IMR-90 (cell line): Measurements from ENCODE around the gene CLRN3. TPM values are rescaled to one million over a fixed set of nuclear protein-coding genes. Genes with fewer than 3 reads are reported as not detected.

Experiments used
- ATAC-seq: fragments of 200-7000 bp; cut with Tn5 transposase; 2 replicates; pipeline ENCODE4 v1.9.1; 2020; ENCODE audit warnings: low read depth, mild to moderate bottlenecking, moderate library complexity
- BruUV-seq: library from RNA; stranded (reverse); fragments of 400-500 nt; replicated peaks from 2 replicates; lab custom pipeline; 2021; lab: Mats Ljungman, UMichigan
- CTCF ChIA-PET: fragments of 300-600 bp; formaldehyde crosslinking; extraction: SDS; loops from one replicate; lab custom pipeline; 2021; ENCODE audit warnings: antibody characterized with exemption; lab: Yijun Ruan, JAX
- POLR2A ChIA-PET: fragments of 300-600 bp; sonication (Branson Sonifier 250); formaldehyde crosslinking; loops from one replicate; lab custom pipeline; 2022; ENCODE audit warnings: antibody characterized with exemption; ENCODE audit not compliant: unreplicated experiment; lab: Charles Lee
- DNase-seq: peaks from one replicate; pipeline ENCODE4 v3.0.0; 2013
- H2AFZ ChIP-seq: replicated peaks from 2 replicates; pipeline ENCODE3; 2013; ENCODE audit warnings: low read length, mild to moderate bottlenecking; ENCODE audit not compliant: poor library complexity
- H2AK5ac ChIP-seq: 2 replicates; pipeline ENCODE4 v1.6.1; 2013; ENCODE audit warnings: low read depth, low read length, inconsistent platforms
- H2AK9ac ChIP-seq: replicated peaks from 2 replicates; pipeline ENCODE3; 2013; ENCODE audit warnings: mild to moderate bottlenecking, low read depth, low read length, moderate library complexity; ENCODE audit not compliant: poor library complexity
- H2BK120ac ChIP-seq: 2 replicates; pipeline ENCODE4 v1.6.1; 2013; ENCODE audit warnings: low read depth, low read length, inconsistent platforms
- H2BK15ac ChIP-seq: 3 replicates; pipeline ENCODE4 v1.6.1; 2013; ENCODE audit warnings: low read depth, low read length, inconsistent platforms
- H2BK20ac ChIP-seq: 2 replicates; pipeline ENCODE4 v1.6.1; 2013; ENCODE audit warnings: low read depth, mild to moderate bottlenecking, inconsistent platforms, low read length, moderate library complexity
- H2BK5ac ChIP-seq: 2 replicates; pipeline ENCODE4 v1.6.1; 2013; ENCODE audit warnings: mild to moderate bottlenecking, low read depth, low read length, inconsistent platforms; ENCODE audit not compliant: poor library complexity, severe bottlenecking
- H3K14ac ChIP-seq: replicated peaks from 2 replicates; pipeline ENCODE4 v1.6.1; 2013; ENCODE audit warnings: low read depth, low read length, inconsistent platforms
- H3K18ac ChIP-seq: 2 replicates; pipeline ENCODE4 v1.6.1; 2013; ENCODE audit warnings: low read depth, low read length, control low read depth
- H3K23ac ChIP-seq: 2 replicates; pipeline ENCODE4 v1.6.1; 2013; ENCODE audit warnings: low read depth, low read length, inconsistent platforms
- H3K27ac ChIP-seq: 2 replicates; pipeline ENCODE4 v1.5.1; 2013; ENCODE audit warnings: mild to moderate bottlenecking, control low read depth, low read length; ENCODE audit not compliant: insufficient read depth
- H3K27me3 ChIP-seq: 2 replicates; pipeline ENCODE4 v1.6.1; 2013; ENCODE audit warnings: low read length; ENCODE audit not compliant: control insufficient read depth, insufficient read depth
- H3K36me3 ChIP-seq: 2 replicates; pipeline ENCODE4 v1.6.1; 2013; ENCODE audit warnings: low read length, mixed read lengths; ENCODE audit not compliant: control insufficient read depth, insufficient read depth
- H3K4ac ChIP-seq: 2 replicates; pipeline ENCODE4 v1.6.1; 2013; ENCODE audit warnings: low read depth, low read length, inconsistent platforms
- H3K4me1 ChIP-seq: 2 replicates; pipeline ENCODE4 v1.6.1; 2013; ENCODE audit warnings: low read length, mixed read lengths; ENCODE audit not compliant: control insufficient read depth, insufficient read depth
- H3K4me2 ChIP-seq: 2 replicates; pipeline ENCODE4 v1.6.1; 2013; ENCODE audit warnings: low read depth, mild to moderate bottlenecking, control low read depth, low read length, moderate library complexity
- H3K4me3 ChIP-seq: 2 replicates; pipeline ENCODE4 v1.5.1; 2013; ENCODE audit warnings: low read depth, mild to moderate bottlenecking, control low read depth, low read length, moderate library complexity; ENCODE audit not compliant: insufficient read depth
- H3K56ac ChIP-seq: 2 replicates; pipeline ENCODE4 v1.6.1; 2013; ENCODE audit warnings: low read length, inconsistent platforms; ENCODE audit not compliant: insufficient read depth; ENCODE audit errors: extremely low read depth
- H3K79me1 ChIP-seq, 2 experiments: 2 replicates each; pipeline ENCODE4 v1.6.1; 2013; ENCODE audit warnings: low read length in 2 of 2, inconsistent platforms in 1 of 2, low read depth in 1 of 2
- H3K9ac ChIP-seq: 2 replicates; pipeline ENCODE4 v1.6.1; 2013; ENCODE audit warnings: low read depth, low read length, control low read depth
- H3K9me1 ChIP-seq: 2 replicates; pipeline ENCODE4 v1.6.1; 2013; ENCODE audit warnings: low read length, inconsistent platforms; ENCODE audit not compliant: insufficient read depth
- H3K9me3 ChIP-seq: 2 replicates; pipeline ENCODE4 v1.6.1; 2013; ENCODE audit warnings: low read length; ENCODE audit not compliant: control insufficient read depth, insufficient read depth
- H4K20me1 ChIP-seq: 2 replicates; pipeline ENCODE4 v1.6.1; 2013; ENCODE audit warnings: low read length, inconsistent platforms; ENCODE audit not compliant: insufficient read depth
- H4K5ac ChIP-seq: 2 replicates; pipeline ENCODE4 v1.6.1; 2013; ENCODE audit warnings: mild to moderate bottlenecking, low read depth, low read length, control low read depth
- H4K8ac ChIP-seq, 2 experiments: 2 replicates each; pipeline ENCODE4 v1.6.1; 2013; ENCODE audit warnings: low read depth in 2 of 2, low read length in 2 of 2, control low read depth in 1 of 2, inconsistent platforms in 1 of 2
- H4K91ac ChIP-seq: 2 replicates; pipeline ENCODE4 v1.6.1; 2013; ENCODE audit warnings: low read depth, low read length, inconsistent platforms; ENCODE audit not compliant: insufficient read depth
- BHLHE40 ChIP-seq: fragments of 150-350 bp; IDR thresholded peaks from 2 replicates; pipeline ENCODE4 v1.6.1; 2016; ENCODE audit warnings: mild to moderate bottlenecking, low read depth, low read length
- CEBPB ChIP-seq: IDR thresholded peaks from 2 replicates; pipeline ENCODE4 v1.6.1; 2012; ENCODE audit warnings: low read depth, low read length, improper control_type of control experiment
- CHD1 ChIP-seq: IDR thresholded peaks from 2 replicates; pipeline ENCODE4 v1.6.1; 2012; ENCODE audit warnings: low read depth, low read length, improper control_type of control experiment
- FOS ChIP-seq: fragments of 150-350 bp; IDR thresholded peaks from 2 replicates; pipeline ENCODE4 v1.6.1; 2016; ENCODE audit warnings: low read depth, low read length
- MAFK ChIP-seq: IDR thresholded peaks from 2 replicates; pipeline ENCODE4 v1.6.1; 2012; ENCODE audit warnings: low read depth, low read length, improper control_type of control experiment
- MAZ ChIP-seq: IDR thresholded peaks from 2 replicates; pipeline ENCODE4 v1.6.1; 2012; ENCODE audit warnings: low read depth, mild to moderate bottlenecking, low read length, improper control_type of control experiment, moderate library complexity, borderline replicate concordance
- MXI1 ChIP-seq: IDR thresholded peaks from 2 replicates; pipeline ENCODE4 v1.6.1; 2012; ENCODE audit warnings: low read depth, mild to moderate bottlenecking, low read length, moderate library complexity, borderline replicate concordance
- NFE2L2 ChIP-seq: fragments of 150-350 bp; IDR thresholded peaks from 2 replicates; pipeline ENCODE4 v1.6.1; 2016; ENCODE audit warnings: low read depth, mild to moderate bottlenecking, low read length
- POLR2A ChIP-seq: IDR thresholded peaks from 2 replicates; pipeline ENCODE4 v1.6.1; 2012; ENCODE audit warnings: mild to moderate bottlenecking, low read depth, low read length
- RAD21 ChIP-seq: IDR thresholded peaks from 2 replicates; pipeline ENCODE4 v1.6.1; 2012; ENCODE audit warnings: low read length, improper control_type of control experiment
- RCOR1 ChIP-seq: IDR thresholded peaks from 2 replicates; pipeline ENCODE4 v1.6.1; 2012; ENCODE audit warnings: mild to moderate bottlenecking, low read length, improper control_type of control experiment; ENCODE audit not compliant: insufficient replicate concordance
- RFX5 ChIP-seq: IDR thresholded peaks from 2 replicates; pipeline ENCODE4 v1.8.0; 2012; ENCODE audit warnings: low read depth, mild to moderate bottlenecking, low read length, moderate library complexity
- SMC3 ChIP-seq: fragments of 150-350 bp; IDR thresholded peaks from 2 replicates; pipeline ENCODE4 v1.6.1; 2016; ENCODE audit warnings: low read depth, mild to moderate bottlenecking, antibody characterized with exemption, low read length, moderate library complexity
- WGBS, 2 experiments: methylation state at CpG; one replicate each; pipeline versions ENCODE4 v1.1.5 to v1.1.7; 2013; ENCODE audit warnings: missing lambda C conversion rate in 2 of 2; ENCODE audit not compliant: insufficient read length in 1 of 2; ENCODE audit errors: extremely low coverage in 2 of 2; 5-methylcytosine and 5-hydroxymethylcytosine counted together
- dilution Hi-C: fragments of 300-500 bp; cut with HindIII; formaldehyde crosslinking; loops from one replicate; pipeline ENCODE4 v1.14.3; 2018; ENCODE audit warnings: low sequenced_read_pairs; ENCODE audit not compliant: unreplicated experiment
- in situ Hi-C: fragments of 300-500 bp; cut with MboI; formaldehyde crosslinking; loops from 3 replicates; pipeline ENCODE4 v1.14.3; 2019; ENCODE audit warnings: low sequenced_read_pairs, inconsistent platforms, mixed read lengths
- intact Hi-C: fragments of 100-400 bp; cut with micrococcal nuclease; formaldehyde crosslinking; loops from 2 replicates; pipeline ENCODE4 v1.10.0; 2022
- polyA plus RNA-seq, 3 experiments: library from polyadenylated mRNA; depleted of rRNA; stranded (reverse); fragments of >200 nt; gene quantifications; 2 replicates each; pipeline ENCODE4 v1.2.3, GENCODE V29; 2012; ENCODE audit warnings: low replicate concordance in 1 of 3
- total RNA-seq: library from RNA; depleted of rRNA; stranded (reverse); fragments of >200 nt; gene quantifications from 2 replicates; pipeline ENCODE4 v1.2.3, GENCODE V29; 2012
- TF ChIP-seq, protein P1 (sequence below): fragments of 150-350 bp; IDR thresholded peaks from 2 replicates; pipeline ENCODE4 v1.6.1; 2017; ENCODE audit warnings: mild to moderate bottlenecking, antibody characterized with exemption, low read length, low read depth
- TF ChIP-seq, protein P2 (sequence below): conservative IDR thresholded peaks from 2 replicates; pipeline ENCODE4 v1.5.1; 2012; ENCODE audit warnings: mild to moderate bottlenecking, low read depth, low read length, improper control_type of control experiment
- TF ChIP-seq, protein P3 (sequence below): fragments of 150-350 bp; IDR thresholded peaks from 2 replicates; pipeline ENCODE4 v1.6.1; 2016; ENCODE audit warnings: low read depth, mild to moderate bottlenecking, low read length, moderate library complexity, borderline replicate concordance

CLRN3 gene
- total and polyA plus RNA-seq, 2 of the 4 experiments (the other 2 are of a cell fraction) = not detected

DNA sequence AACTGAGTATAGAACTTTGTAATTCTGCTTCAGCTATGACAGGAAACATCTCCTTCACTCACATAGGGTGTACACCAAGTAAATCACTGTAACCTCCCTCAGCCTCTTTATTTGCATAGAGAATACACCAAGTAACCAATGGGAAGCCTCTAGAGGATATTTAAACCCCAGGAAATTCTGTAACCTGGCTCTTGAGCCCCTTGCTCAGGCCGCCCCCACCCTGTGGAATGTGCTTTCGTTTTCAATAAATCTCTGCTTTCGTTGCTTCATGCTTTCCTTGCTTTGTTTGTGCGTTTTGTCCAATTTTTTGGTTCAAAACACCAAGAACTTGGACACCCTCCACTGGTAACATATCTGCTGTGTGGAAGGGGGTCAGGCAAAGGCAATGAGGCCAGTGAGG is 60.2 kb downstream of the CLRN3 start:
- H3K79me1 ChIP-seq = no peaks in the 10 kb centered on the region
- ATAC-seq = no peak; the same call in 1 of the 2 replicates

More for the DNA sequence above, 60.2 kb downstream of the CLRN3 start:
- POLR2A ChIA-PET = no interaction called here
- H3K9me1 ChIP-seq = no peaks in the 10 kb centered on the region
- no peak overlapping the region for H3K14ac ChIP-seq
- no peak overlapping the region for H2AK5ac ChIP-seq
- no peaks in the 10 kb centered on the region for H3K27me3 ChIP-seq
- H4K8ac ChIP-seq = no peak overlapping the region
- no peak overlapping the region for H2AFZ ChIP-seq
- H2BK15ac ChIP-seq = no peak overlapping the region
- H3K36me3 ChIP-seq = no peaks in the 10 kb centered on the region
- dilution Hi-C loops (no loop called here), intact Hi-C loops (no loop called here), in situ Hi-C loops (no loop called here)
- peaks cover 14% of the 10 kb centered on the region; the same call in 1 of the 2 replicates for H3K9me3 ChIP-seq
- no CpG with 5 or more reads among the region's 4 CpGs for WGBS, 2 experiments
- H2BK120ac ChIP-seq = no peak overlapping the region
- no peak for TF ChIP-seq FOS
- no peak for TF ChIP-seq RCOR1
- no peak for TF ChIP-seq MAZ
- TF ChIP-seq CHD1 = no peak
- TF ChIP-seq RAD21 = no peak
- TF ChIP-seq, protein P1, sequence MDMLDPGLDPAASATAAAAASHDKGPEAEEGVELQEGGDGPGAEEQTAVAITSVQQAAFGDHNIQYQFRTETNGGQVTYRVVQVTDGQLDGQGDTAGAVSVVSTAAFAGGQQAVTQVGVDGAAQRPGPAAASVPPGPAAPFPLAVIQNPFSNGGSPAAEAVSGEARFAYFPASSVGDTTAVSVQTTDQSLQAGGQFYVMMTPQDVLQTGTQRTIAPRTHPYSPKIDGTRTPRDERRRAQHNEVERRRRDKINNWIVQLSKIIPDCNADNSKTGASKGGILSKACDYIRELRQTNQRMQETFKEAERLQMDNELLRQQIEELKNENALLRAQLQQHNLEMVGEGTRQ = no peak
- TF ChIP-seq, protein P2, sequence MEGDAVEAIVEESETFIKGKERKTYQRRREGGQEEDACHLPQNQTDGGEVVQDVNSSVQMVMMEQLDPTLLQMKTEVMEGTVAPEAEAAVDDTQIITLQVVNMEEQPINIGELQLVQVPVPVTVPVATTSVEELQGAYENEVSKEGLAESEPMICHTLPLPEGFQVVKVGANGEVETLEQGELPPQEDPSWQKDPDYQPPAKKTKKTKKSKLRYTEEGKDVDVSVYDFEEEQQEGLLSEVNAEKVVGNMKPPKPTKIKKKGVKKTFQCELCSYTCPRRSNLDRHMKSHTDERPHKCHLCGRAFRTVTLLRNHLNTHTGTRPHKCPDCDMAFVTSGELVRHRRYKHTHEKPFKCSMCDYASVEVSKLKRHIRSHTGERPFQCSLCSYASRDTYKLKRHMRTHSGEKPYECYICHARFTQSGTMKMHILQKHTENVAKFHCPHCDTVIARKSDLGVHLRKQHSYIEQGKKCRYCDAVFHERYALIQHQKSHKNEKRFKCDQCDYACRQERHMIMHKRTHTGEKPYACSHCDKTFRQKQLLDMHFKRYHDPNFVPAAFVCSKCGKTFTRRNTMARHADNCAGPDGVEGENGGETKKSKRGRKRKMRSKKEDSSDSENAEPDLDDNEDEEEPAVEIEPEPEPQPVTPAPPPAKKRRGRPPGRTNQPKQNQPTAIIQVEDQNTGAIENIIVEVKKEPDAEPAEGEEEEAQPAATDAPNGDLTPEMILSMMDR = no peak
- TF ChIP-seq, protein P3, sequence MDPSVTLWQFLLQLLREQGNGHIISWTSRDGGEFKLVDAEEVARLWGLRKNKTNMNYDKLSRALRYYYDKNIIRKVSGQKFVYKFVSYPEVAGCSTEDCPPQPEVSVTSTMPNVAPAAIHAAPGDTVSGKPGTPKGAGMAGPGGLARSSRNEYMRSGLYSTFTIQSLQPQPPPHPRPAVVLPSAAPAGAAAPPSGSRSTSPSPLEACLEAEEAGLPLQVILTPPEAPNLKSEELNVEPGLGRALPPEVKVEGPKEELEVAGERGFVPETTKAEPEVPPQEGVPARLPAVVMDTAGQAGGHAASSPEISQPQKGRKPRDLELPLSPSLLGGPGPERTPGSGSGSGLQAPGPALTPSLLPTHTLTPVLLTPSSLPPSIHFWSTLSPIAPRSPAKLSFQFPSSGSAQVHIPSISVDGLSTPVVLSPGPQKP = no peak
- no peak for TF ChIP-seq POLR2A
- no peak for TF ChIP-seq SMC3
- no peak for TF ChIP-seq MAFK
- no peak for TF ChIP-seq NFE2L2
- no peak for TF ChIP-seq BHLHE40
- TF ChIP-seq RFX5 = no peak
- TF ChIP-seq MXI1 = no peak
- TF ChIP-seq CEBPB = no peak
- H3K56ac ChIP-seq = no peak overlapping the region
- CTCF ChIA-PET = no interaction called here
- no peak overlapping the region for H3K23ac ChIP-seq
- H2AK9ac ChIP-seq = no peak overlapping the region
- no peak for DNase-seq
- H3K9ac ChIP-seq = no peak overlapping the region
- H2BK20ac ChIP-seq = no peak overlapping the region
- no peaks in the 10 kb centered on the region for H3K4me1 ChIP-seq
- H3K18ac ChIP-seq = no peak overlapping the region
- H2BK5ac ChIP-seq = no peak overlapping the region
- H4K91ac ChIP-seq = no peak overlapping the region
- BruUV-seq = no TSS peak
- no peak overlapping the region for H3K4ac ChIP-seq
- H3K27ac ChIP-seq = no peak overlapping the region
- H3K4me3 ChIP-seq = no peak overlapping the region
- H3K4me2 ChIP-seq = no peak overlapping the region
- no peak overlapping the region for H4K5ac ChIP-seq
- no peaks in the 10 kb centered on the region for H4K20me1 ChIP-seq
